ENCODE data around the gene CENPX.

CENPX gene

DNA sequence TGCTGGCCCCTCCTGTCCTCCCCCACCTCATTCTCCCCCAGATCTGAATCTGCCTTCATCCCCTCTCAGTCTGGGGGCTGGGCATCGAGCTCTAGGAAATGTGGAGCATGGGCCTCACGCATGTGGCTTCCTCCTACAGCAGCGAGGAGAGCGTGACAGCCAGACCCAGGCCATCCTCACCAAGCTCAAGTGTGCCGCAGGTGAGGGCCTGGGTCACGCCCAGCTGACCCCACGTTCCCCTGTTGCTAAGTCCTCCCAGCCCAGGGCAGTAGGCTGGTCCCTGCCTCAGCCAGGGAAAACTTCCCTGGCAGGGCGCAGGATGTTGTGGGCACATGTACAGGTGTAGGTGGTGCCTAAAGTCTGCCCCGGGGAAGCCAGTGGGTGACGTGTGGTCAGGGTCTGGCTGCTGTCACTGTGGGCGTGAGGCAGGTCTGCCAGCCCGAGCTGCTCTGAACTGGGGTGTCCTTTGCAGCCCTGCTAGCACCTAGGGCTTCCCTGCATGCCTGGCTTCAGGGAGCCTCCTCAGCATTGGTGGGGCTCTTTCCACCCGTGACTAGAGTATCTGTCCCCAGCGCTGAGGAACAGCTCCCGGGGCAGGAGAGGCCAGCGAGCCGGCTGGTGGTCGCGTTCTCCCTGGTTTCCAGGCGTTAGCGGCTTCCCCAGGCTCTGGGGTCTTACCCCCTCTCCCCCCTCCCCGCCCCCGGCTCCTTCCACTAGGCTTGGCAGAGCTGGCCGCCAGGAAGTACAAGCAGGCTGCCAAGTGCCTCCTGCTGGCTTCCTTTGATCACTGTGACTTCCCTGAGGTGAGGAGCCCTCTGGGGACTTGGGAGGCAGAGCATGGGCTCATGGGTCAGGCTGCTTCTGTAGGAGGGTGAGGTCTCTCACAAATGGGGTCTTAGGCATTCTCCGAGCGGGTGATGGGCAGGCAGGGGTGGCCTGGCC lies 32.6 kb upstream of the CENPX start:
- no peak for FAIRE-seq

DNA sequence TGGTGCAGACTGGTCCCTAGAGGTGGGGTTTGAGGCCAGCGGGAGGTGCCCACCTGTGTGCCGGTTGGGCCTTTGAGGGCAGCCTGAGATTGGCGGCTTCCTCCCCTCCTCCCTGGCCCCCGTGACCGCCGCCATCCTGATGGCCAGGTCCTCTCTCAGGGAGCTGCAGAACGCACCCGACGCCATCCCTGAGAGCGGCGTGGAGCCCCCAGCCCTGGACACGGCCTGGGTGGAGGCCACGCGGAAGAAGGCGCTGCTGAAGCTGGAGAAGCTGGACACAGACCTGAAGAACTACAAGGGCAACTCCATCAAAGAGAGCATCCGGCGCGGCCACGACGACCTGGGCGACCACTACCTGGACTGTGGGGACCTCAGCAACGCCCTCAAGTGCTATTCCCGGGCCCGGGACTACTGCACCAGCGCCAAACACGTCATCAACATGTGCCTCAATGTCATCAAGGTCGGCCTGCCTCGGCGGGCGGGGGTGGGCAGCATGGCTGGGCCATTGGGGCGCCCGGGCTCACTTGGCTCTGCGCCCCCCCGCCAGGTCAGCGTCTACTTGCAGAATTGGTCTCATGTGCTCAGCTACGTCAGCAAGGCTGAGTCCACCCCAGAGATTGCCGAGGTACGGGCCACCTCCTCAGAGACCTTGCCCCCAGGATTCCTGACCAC lies 31.8 kb upstream of the CENPX start:
- FAIRE-seq, result no peak

DNA sequence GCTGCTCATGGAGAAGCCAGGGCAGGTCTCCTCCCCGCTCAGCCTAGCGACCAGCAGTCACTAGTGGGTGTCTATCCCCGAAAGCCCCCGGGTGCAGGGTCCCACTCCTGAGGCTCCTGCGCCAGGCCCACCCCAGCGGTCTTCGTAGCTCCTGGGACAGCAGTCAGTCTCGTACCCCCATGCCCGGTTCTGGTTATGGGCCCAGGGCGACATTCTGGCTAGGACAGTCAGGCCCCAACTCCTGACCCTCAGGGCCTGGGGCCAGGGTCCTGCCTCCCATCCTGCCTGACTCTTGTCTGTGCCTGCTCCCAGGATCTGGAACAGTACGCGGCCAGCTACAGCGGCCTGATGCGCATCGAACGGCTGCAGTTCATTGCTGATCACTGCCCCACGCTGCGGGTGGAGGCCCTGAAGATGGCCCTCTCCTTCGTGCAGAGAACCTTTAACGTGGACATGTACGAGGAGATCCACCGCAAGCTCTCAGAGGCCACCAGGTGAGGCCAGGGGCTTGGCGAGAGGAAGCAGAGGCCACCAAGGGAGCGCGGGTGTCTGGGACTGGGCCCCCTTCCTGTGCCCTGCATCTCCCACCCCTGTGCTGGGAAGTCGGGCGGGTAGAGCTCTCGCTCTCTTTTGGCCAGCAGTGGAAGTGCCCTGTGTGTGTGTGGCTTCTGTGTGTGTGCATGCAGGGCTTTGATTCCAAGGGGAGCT lies 31.0 kb upstream of the CENPX start:
- no peak for FAIRE-seq

DNA sequence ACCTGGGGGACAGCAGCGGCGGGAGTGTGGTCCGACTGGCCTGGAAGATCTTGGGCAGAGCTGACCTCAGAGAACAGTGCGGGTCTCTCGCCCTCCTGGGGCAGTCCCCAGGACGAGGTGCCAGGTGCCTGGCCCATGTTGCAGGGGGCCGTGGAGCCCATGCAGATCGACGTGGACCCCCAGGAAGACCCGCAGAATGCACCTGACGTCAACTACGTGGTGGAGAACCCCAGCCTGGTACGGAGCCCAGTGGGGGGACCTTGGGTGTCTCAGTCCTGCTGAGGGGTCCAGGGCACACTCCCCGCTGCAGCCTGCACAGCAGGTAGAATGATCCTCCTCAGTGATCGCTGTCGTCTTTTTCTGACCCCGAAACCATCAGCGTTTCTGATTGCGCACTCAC lies 30.5 kb upstream of the CENPX start:
- FAIRE-seq, result no peak

DNA sequence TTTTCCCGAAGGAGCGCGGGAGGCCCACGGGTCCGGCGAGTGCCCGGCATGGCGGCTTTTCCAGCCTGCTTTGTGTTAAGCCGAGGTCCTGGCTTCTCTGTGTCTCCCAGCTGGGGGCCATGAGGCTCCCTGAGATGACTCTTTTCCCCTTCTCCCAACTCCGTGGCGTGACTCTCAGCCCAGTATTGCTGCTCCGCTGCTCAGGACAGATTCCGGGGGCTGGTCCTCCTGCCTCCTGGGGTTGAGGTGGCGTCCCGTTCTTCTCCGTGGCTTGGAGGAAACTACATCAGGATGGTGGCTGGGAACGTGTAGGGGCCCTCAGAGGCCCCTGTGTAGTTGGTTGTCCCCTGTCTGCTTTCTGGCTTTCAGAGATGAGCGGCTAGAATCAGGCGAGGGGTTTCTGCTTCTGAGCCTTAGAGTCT lies 30.0 kb upstream of the CENPX start:
- FAIRE-seq, result no peak

DNA sequence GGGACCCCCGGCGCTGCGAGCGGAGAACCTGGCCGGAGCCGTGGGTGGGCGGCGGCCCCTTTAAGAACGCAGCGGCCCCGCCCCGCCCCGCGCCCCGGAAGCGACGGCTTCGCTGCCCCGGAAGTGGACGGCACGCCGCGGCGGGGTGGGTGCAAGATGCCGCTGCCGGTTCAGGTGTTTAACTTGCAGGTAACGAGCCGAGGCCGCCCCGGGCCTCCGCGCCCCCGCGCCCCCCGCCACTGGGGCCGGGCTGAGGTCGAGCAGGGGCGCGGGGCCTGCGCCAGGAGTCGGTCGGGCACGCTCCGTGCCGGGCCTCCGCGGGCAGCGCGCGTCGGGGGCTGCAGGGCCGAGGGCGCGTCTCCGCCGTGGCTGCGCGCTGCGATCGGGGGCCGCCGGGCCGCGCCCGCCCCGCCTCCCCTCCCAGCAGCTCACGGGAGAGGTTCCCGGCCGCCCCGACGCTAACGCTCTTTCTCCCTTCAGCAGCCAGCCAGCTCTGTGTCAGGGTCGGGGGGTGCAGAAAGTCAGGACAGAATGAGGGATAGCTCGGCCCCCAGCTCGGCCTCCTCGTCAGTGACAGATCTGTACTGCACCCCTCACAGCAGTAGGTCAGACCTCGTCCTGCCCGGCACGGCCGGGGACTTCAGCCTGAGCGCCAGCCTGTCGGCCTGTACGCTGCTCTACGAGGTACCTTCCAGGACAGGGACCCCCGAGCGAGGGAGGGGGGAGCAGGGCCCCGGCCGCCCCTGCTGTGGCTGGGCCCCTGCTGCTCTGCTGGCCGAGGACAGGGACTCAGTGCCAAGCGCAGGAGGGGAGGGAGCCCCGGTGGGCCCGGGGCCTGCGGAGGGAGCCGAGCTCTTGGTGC lies 29.3 kb upstream of the CENPX start, which contains the start of the genes GPS1 and RFNG:
TSS of gene GPS1 (plus strand) at position 123 of the 862 bp plus-strand sequence. CDS start at position 157, 34 bp downstream.
TSS of gene RFNG (minus strand) at position 36 of the 862 bp plus-strand sequence. CDS start 45 bp downstream, outside the sequence.
- no peak for FAIRE-seq

DNA sequence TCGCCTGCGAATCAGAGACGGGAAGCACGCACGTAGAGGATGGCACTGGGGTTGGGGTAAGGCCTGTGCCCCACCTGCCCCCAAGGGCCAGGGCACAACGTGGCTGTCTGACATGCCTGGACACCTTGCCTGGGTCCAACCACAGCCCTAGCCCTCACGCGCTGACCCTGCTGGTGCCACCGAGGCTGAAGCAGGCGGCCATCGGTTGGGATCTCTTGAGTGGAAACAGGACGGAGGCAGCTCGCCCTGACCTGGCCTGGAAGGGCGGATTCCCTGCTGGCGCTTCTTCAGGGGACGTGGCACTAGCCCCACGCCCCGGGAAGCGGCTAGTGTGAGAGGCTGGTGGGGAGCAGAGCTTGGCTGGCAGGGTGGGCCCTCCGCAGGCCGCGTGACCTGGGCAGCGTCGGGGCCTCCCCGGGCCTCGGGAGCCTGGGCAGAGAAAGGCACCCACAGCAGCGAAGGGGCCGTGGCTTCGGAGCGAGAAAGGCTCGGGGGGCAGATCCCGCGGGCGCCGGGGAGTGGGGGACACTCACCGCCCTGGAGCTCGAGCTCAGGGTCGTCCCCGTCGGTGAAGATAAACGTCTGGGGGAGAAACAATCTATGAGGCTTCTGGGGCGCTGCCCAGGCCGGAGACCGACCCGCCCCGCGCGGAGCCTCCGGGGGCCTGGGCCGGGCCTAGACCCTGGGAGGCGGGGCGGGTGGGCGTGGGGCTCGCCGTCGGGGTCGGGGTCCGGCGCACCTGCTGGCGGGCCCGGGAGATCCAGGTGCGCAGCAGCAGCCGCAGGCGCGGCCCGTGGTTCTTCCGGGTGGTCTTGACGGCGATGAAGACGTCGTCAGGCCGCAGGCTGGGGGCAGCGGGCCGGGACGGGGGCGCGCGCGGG lies 28.3 kb upstream of the CENPX start:
- FAIRE-seq, result no peak

DNA sequence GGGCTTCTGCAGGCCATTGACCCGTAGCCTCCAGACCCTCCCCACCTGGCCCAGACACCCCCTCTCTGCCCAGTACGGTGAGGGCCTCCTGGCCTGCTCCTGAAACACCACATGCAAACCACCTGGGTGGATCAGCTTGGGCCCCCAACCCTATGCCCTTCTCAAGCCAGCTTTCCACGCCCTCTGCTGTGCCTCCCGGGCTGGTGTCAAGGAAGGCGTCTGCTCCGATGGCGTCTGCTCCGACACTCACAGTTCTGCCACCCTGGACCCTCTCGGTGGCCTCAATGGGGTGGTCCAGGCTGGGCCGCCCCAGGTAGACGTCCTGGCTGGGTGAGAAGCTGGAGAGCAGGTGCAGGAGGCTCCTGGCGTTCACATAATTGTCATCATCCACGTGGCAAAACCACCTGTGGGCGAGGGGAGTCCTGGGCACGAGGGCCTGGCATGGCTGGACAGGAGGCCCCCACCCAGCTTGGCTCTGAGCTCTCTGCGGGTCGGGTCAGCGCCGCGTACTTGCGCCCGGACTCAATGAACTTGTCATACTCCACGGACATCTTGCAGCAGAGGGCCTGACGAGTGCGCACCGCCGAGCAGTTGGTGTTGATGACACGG lies 27.6 kb upstream of the CENPX start:
- no peak for FAIRE-seq

DNA sequence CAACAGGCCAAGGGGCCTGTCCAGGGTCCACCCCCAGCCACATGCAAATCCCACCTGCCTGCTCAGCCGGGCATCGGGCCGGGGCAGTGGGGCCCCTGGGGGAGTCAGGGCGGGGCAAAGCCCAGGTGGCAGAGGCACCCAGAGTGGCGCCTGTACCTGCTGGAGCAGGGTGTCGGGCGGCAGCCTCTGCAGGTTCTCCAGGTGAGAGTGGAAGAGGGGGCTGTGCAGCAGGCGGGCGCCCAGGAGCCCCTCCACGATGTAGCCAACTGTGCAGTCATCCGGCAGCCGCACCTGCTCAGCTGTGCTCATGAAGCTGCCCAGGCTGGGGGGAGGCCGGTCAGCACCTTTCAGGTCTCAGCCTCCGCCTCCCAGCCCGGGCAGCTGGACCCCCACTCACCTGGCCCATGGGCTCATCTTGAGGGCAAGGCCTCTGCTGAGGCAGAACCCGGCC lies 26.9 kb upstream of the CENPX start:
- no peak for FAIRE-seq

DNA sequence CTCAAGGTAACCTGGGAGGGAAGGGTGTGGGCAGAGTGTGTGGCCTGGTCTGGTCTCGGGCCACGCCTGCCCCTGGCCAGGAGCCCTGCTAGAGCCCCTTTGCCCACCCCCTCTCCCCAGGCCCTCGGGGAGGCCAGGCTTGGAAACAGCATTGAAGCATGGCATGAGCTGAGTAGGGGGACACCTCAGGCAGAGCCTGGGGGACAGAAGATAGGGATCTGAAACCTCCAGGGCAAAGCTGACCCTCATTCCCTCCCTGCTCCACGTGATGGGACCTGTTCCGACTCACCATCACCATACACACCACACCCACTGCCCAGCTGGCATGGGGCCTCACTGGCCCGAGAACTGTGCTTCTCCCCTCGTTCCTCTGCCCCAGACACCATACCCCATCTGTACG lies 26.4 kb upstream of the CENPX start:
- FAIRE-seq, result no peak

DNA sequence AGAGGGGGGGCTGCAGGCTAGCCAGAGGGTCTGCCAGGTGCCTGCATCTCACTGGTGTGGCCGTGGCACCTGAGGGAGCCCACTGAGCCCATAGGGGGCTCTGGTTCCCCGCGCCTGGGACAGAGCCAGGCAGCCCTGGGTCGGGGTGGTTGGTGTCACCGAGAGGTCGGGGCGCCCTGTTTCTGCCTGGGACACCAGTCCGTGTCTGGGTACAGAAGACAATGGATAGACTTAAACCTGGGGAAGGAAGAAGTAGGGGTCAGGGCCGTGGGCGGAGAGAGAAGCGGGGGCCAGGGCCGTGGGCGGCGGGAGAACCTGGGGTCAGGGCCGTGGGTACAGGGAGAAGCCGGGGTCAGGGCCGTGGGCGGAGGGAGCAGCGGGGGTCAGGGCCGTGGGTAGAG lies 25.9 kb upstream of the CENPX start:
- FAIRE-seq, result no peak

DNA sequence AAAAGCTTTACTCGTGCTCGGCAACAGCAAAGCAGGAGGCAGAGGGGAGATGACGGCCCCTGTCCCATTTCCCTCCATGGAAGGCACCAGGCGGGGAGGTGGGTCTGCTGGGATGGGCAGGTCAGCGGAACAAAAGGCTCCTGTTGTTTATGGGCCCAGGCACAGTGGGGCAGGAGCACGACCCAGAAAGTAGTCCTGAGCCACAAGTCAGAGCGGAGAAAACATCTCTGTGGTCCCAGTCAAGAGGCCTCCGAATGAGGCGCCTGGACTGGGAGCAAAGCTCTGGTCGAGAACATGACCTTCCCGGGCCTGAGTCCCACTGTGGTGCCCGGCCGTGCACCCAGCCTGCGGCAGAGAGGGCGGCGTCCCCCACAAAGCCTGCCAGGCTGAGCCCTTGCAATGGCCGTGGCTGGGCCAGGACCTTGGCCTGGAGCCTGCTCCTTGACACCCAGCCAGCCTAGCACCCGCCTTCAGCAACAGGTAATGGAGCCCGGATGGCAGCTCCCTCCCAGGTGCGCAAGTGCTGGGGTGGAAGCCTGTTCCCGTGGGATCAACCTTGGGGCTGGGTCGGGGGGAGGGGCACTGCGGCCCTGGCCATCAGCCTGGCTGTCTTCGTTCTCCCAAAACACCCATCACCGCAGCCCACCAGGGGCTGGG lies 25.4 kb upstream of the CENPX start:
- FAIRE-seq, result no peak

DNA sequence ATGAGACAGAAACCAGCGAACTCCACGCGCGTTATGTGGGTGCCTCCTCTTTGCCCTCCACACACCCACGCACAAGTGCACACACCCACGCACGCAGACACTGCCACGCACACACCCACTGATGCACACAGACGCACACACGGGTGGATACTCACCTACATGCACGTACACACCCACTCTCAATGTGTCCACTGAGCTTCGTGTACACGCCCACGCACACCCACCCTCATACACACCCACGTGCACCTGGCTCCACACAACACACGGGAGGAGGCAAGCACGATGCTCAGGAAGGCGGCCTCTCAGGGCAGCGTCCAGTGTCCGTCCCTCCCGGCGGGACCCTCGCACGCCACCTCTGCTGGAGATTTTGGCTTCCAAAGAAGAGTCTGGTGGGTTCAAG lies 24.7 kb upstream of the CENPX start:
- no peak for FAIRE-seq

DNA sequence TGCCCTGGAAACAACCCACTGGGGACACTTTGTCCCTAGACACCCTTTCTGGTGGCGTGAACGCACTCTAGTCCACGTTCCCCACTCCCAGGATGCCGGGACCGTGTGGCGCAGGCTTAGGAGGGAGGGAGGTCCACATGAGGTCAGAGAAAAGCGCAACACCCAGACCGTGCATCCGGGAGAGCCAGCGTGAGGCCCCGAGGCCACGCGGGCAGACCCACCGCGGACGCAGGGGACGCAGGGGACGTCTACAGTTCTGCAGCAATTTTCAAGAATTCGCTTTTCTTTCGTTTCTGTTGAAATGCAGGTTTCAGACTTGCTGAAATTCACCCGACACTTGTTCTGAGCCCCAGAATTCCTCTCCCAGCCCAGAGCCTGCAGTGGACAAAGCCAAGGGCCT lies 24.2 kb upstream of the CENPX start:
- FAIRE-seq, result no peak

DNA sequence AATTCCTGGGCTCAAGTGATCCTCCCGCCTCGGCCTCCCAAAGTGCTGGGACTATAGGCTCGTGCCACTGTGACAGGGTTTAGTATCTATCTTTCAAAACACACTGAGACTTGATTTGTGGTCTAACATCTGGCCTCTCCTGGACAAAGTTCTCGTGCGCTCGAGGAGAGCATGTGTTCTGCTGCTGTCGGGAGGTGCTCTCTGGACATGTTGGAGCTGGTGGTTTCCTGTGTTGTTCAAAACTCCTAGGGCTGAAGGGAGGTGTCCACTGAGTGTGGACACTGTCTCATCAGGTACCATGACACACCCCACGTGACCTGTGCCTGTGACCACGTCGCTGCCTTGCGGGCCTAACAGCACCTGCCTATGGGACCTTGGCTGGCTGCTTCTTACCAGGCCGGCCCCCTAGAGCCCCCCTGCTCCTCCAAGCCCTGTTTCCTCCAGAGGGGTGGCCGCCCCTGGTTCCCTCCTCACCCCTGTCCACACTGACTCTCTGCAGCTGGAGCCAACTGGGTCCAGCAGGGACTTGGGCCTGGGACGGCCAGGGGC lies 23.3 kb upstream of the CENPX start:
- no peak for FAIRE-seq

DNA sequence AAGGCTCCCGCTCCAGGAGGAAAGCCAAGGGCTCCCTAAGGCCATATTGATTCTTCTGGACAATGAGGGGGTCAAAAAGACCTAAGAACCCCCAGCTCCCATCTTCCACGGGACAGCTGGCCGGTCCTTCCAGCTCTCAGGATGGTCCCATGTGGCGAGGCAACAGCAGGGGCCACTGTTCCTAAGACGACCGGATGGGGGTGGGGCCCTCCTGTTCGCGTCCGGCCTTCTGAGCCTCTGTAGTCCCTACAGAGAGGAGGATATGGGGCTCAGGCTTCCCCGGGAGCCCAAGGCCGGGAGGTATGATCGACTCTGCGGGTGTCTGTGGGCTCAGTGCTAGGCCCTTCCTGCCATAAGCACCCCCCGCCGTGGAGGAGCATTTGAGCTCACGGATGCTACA lies 20.8 kb upstream of the CENPX start:
- FAIRE-seq, result no peak

DNA sequence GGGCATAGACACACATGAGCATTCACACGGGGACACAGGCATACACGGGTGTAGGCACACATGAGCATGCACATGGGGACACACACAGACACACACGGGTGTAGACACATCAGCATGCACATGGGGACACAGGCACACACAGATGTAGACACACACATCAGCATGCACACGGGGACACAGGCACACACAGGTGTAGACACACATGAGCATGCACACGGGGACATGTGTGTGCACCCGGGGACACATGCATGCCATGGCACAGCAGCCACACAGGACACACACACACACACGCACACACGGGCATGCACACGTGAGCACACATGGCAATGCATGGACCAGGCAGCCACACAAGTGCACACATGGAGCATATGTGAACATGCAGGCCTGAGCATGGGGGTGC lies 20.0 kb upstream of the CENPX start:
- FAIRE-seq, result no peak

DNA sequence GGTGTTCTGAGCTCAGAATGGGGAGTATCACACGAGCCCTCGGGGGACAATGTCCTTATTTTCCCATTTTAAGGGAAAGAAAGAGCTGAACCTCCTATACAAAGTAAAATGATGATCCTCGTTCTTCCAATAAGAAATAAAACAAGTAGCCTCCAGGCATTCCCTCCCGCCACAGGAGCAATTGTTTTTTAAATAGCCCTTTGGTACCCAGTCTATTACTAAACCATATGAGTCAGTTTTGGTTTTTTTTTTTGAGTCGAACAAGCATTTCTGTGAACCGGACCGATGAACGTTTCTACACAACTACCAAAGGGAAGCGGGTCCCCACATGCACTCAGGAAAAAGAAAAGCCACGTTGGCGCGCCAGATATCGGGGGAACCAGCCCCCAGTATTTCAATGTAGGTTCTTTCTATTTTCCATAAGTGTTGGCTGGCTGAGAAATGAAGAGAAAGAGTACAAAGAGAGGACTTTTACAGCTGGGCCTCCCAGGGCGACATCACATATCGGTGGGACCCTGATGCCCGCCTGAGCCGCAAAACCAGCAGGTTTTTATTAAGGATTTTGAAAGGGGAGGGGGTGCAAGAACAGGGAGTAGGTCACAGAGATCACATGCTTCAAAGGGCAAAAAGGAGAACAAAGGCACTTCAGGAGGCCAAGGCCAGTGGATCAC lies 18.6 kb upstream of the CENPX start:
- FAIRE-seq, result no peak

DNA sequence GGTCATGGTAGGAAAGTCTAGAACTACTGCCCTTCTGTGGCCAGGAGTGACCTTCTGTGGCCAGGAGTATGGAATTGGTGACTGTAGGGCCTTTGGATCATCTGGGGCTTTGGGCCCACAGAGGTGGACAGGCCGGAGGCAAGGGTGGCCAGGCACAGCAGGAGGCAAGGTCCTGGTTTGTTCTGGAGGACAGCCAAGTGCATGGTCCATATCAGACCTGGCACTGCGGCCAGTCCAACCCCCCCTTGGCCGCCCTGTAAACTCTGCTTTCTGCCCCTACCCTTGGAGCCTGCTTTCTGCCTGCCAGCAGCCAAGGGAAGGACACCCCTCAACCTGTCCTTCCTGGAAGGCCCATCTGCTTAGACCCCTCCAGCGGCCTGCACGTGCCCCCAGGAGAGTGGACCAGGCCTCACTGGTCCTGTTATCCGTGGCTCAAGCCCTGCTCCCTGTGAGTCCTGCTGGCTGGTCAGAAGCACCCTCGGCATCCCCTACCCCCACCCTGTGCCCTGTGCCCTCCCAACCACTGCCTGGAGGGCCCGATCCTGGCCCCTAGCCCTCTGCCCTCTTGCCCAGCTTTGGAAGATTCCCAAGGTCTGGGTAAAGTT lies 17.1 kb upstream of the CENPX start:
- no peak for FAIRE-seq

All from endometrium (tissue), 2 donors.